ENCODE measurements around the gene BCL2L15. TPM values are rescaled to one million over a fixed set of nuclear protein-coding genes. Genes with fewer than 3 reads are reported as not detected.

Gene BCL2L15
- total and polyA plus RNA-seq, 2 of the 8 experiments (the other 6 are each of a cell fraction or from before 2014, with no cell fraction given), result 0.32 to 0.36 TPM

DNA sequence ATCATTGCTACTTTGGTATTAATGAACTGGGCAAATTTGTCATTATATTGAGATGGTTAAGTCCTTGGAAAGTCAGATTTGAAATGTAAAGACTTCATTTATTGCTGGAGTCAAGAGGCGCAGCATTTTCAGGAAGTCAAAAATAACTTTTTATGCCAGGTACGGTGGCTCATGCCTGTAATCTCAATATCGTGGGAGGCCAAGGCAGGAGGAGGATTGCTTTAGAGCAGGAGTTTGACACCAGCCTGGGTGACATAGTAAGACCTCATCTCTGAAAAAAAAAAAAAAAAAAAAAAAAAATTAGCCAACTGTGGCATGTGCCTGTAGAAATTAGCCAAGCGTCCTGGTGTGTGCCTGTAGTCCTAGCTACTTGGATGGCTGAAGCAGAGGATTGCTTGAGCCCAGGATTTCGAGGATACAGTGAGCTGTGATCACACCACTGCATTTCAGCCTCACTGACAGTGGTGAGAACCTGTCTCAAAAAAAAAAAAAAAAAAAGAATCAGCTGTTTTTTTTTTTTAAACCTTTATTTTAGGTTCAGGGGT lies 47.2 kb upstream of the BCL2L15 start:
- ChIA-PET POLR2A (ENCODE audit: partially characterized antibody) (no interaction called here), CTCF (ENCODE audit: partially characterized antibody) (interaction anchor here (0.6 to 1.7 kb wide), 4 partner anchors 12 to 300 kb away, joined by 3 to 4 read pairs (median 3); no protein-coding TSS in a partner anchor)
- Histone ChIP-seq H4K20me1 (replicated peaks in 1 of 2; ENCODE audit: control insufficient read depth in 1 of 2, insufficient read depth in 2 of 2, low read length in 2 of 2) (peaks cover 0 to 11% of the 10 kb centered on the region in 2 experiments), H3K27me3 (replicated peaks in 1 of 4; ENCODE audit: control insufficient read depth in 3 of 4, extremely low read depth in 1 of 4, insufficient read depth in 3 of 4, low read length in 3 of 4) (no peaks in the 10 kb centered on the region), H4K91ac (replicated peaks; ENCODE audit: insufficient read length, low read length) (no peak overlapping the region), H3K4me3 (ENCODE audit: extremely low read depth in 1 of 4, insufficient read depth in 2 of 4, low read depth in 3 of 4, low read length in 4 of 4) (no peak overlapping the region), H2AK5ac (ENCODE audit: low read depth, low read length) (no peak overlapping the region), H4K8ac (ENCODE audit: extremely low read depth, insufficient read depth, low read length) (no peak overlapping the region), H4K5ac (ENCODE audit: insufficient read length, low read depth, low read length) (no peak overlapping the region), H3K18ac (ENCODE audit: extremely low read depth, low read length) (no peak overlapping the region), H3K23me2 (ENCODE audit: low read depth, low read length) (peaks cover 8% of the 10 kb centered on the region; the same call in 1 of the 2 replicates), H3K79me1 (ENCODE audit: low read depth, low read length) (peaks cover 7% of the 10 kb centered on the region), H2BK12ac (ENCODE audit: low read depth, low read length) (no peak overlapping the region), H3K9me3 (ENCODE audit: insufficient read depth in 2 of 2, low read depth in 1 of 2, low read length in 1 of 2) (no peaks in the 10 kb centered on the region), H3K14ac (ENCODE audit: insufficient read length) (no peak overlapping the region), H2BK20ac (ENCODE audit: low read length) (no peak overlapping the region), H3K23ac (ENCODE audit: insufficient read length) (no peak overlapping the region), H3K56ac (replicated peaks; ENCODE audit: insufficient read length, low read depth, low read length) (no peak overlapping the region), H3K79me2 (ENCODE audit: control insufficient read depth in 1 of 2, insufficient read depth in 2 of 2, low read length in 2 of 2) (peaks cover 23 to 95% of the 10 kb centered on the region in 2 experiments), H2BK5ac (ENCODE audit: low read depth, low read length) (no peak overlapping the region), H3K4me1 (replicated peaks in 1 of 4; ENCODE audit: control insufficient read depth in 3 of 4, insufficient read depth in 4 of 4, low read length in 3 of 4) (peaks cover 0 to 3% (median 1%) of the 10 kb centered on the region in 4 experiments; a peak in 5 of 7 replicates), H3K9ac (replicated peaks in 1 of 4; ENCODE audit: extremely low read depth in 1 of 4, low read depth in 3 of 4, low read length in 3 of 4) (no peak overlapping the region), H3K27ac (ENCODE audit: low read depth, low read length) (no peak overlapping the region), H3K4ac (replicated peaks; ENCODE audit: insufficient read length, low read depth, low read length) (no peak overlapping the region), H3K36me3 (ENCODE audit: control insufficient read depth in 2 of 4, insufficient read depth in 4 of 4, low read length in 3 of 4) (no peaks in the 10 kb centered on the region), H3K4me2 (ENCODE audit: insufficient read depth in 1 of 2, low read depth in 2 of 2, low read length in 2 of 2) (no peak overlapping the region), H2BK15ac (ENCODE audit: low read length) (no peak overlapping the region), H2BK120ac (replicated peaks; ENCODE audit: low read depth, low read length) (no peak overlapping the region), H2AFZ (ENCODE audit: low read length) (no peak overlapping the region)
- no peak for FAIRE-seq
- WGBS, 2 experiments (ENCODE audit: extremely low coverage in 1 of 2, insufficient coverage in 1 of 2, insufficient read length in 1 of 2, insufficient replicate concordance in 2 of 2, low coverage in 1 of 2, low lambda C conversion rate in 2 of 2, missing lambda C conversion rate in 1 of 2), result 89% methylated on average over 5 of the region's 5 CpGs; no CpG with 5 or more reads in 1 of the 2 experiments
- no peak for DNase-seq (ENCODE audit: low read depth in 1 of 2, low spot score in 2 of 2)
- TF ChIP-seq TBP (IDR thresholded peaks at IDR 0.05; ENCODE audit: low read depth, low read length) (no peak), SP4 (IDR thresholded peaks at IDR 0.05; ENCODE audit: low read length) (no peak), HDAC2 (IDR thresholded peaks at IDR 0.05; ENCODE audit: borderline replicate concordance in 1 of 2, low read depth in 2 of 2, low read length in 2 of 2) (no peak), GABPA (IDR thresholded peaks at IDR 0.05; ENCODE audit: borderline replicate concordance, insufficient read depth, low read length) (no peak), CBX5 (IDR thresholded peaks at IDR 0.05; ENCODE audit: low read depth, low read length) (no peak), NRF1 (IDR thresholded peaks at IDR 0.05; ENCODE audit: low read depth, low read length) (no peak), MAFK (IDR thresholded peaks at IDR 0.05; ENCODE audit: low read depth, low read length) (no peak)
- TF ChIP-seq, protein P1, sequence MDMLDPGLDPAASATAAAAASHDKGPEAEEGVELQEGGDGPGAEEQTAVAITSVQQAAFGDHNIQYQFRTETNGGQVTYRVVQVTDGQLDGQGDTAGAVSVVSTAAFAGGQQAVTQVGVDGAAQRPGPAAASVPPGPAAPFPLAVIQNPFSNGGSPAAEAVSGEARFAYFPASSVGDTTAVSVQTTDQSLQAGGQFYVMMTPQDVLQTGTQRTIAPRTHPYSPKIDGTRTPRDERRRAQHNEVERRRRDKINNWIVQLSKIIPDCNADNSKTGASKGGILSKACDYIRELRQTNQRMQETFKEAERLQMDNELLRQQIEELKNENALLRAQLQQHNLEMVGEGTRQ (IDR thresholded peaks at IDR 0.05; ENCODE audit: low read length), result no peak
- TF ChIP-seq, protein P2, sequence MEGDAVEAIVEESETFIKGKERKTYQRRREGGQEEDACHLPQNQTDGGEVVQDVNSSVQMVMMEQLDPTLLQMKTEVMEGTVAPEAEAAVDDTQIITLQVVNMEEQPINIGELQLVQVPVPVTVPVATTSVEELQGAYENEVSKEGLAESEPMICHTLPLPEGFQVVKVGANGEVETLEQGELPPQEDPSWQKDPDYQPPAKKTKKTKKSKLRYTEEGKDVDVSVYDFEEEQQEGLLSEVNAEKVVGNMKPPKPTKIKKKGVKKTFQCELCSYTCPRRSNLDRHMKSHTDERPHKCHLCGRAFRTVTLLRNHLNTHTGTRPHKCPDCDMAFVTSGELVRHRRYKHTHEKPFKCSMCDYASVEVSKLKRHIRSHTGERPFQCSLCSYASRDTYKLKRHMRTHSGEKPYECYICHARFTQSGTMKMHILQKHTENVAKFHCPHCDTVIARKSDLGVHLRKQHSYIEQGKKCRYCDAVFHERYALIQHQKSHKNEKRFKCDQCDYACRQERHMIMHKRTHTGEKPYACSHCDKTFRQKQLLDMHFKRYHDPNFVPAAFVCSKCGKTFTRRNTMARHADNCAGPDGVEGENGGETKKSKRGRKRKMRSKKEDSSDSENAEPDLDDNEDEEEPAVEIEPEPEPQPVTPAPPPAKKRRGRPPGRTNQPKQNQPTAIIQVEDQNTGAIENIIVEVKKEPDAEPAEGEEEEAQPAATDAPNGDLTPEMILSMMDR (IDR thresholded peaks at IDR 0.05; ENCODE audit: control extremely low read depth in 1 of 3, insufficient read depth in 1 of 3, low read depth in 1 of 3, low read length in 3 of 3), result no peak
